ENCODE results near the gene XXYLT1.

The XXYLT1 gene

DNA sequence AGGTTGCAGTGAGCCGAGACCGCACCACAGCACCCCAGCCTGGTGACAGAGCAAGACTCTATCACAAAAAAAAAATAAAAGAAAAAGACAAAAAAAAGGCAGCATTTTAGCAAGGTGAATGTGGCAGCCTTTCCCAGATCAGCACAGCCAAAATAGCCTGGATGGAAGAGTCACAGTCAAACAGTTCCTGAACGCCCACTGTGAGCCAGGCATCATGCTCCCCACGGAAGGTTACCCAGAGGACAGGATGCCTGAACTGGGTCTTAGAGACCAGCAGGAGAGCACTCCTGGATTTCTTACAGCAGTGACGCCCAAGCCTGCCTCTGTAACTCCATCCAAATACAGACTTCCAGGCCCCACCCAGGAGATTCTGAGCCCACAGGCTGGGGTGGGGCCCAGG, 4.5 kb downstream of the XXYLT1 start:
- DNase-seq, result no peak

DNA sequence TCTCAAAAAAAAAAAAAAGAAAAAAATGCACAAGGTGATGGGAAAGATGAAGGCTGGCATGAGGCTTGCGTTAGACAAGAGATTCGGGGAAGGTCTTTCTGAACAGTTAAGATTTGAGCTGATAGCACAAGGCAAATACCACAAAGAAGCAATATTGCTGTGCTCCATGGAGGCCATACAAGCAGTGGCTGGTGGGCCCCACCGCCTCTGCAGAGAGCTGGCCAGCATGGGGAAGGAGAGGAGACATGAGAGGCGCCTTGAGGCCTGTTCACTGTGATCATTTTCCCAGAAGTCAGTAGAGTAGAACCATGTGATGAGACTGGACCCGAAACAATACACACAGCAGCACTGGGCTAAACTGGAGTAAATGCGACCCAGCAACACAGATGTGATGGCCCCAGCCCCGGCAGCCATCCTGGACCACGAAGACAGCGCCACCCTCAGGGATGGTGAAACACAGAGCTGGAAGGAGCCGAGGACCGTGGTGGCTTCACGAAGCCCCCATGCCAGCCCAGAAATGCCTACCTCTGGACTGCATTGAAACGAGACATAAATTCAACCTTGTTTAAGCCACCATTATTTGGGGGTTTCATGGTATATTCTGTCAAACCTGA, 5.5 kb downstream of the XXYLT1 start:
- DNase-seq, result no peak

DNA sequence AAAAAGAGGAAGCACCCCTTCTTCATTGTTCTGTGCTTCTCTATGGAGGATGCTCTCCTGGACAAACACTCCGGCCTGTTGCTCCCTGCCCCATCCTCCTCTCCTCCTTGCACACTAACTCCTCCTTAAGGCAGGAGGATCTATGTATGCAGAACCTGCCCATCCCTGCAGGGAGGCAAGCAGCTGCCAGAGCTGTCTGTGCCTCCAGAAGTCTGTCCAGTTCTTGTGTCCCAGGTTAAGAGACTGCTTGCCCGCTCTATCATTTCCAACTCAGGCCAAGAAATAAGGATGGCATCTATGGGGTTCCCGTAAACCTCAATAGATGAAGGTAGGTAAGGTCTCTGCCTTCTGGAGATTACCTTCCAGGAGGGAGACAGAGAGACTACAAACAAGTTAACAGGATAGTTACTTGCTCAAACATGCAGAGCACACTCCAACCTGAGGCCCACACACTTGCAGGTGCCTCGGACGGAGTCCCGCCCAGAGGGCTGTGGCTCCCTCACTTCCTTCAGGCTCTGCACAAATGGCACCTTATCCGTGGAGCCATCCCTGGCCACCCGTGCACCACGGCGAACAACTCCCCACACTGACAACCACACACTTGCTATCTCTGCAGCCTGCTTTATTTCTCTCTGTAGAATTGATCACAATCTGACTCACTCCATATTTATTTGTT, 6.9 kb downstream of the XXYLT1 start:
- DNase-seq, result no peak

DNA sequence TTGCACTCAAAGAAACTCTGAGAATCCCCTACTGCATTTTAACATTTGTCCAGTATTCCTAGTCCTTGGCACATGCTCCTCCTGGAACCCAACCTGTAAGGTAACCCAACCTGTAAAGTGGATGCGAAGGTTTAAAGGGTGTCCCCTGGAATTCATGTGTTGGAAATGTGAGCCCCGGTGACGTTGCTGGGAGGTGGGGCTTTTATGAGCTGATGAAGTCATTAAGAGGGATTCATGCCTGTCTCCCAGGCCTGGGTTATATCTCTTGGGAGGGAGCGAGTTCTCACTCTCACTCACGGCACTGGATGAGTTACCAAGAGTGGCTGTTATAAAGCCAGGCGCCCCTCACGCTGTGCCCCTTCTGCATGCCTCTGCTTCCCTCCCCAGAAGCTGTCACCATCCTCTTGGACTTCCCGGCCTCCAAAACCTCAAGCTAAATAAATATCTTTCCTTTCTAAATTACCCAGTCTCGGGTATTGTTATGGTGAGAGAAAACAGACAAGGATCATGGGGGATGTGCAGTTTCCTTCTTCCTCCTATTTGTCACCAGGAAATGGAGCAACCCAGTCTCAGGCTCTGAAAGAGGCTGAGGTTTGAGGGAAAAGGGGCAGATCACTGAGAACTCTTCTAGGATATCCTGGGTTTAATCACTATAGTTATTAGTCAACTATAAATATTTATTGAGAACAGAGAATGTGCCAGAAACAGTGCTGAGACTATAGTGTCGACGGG, 7.6 kb downstream of the XXYLT1 start:
- no peak for DNase-seq

DNA sequence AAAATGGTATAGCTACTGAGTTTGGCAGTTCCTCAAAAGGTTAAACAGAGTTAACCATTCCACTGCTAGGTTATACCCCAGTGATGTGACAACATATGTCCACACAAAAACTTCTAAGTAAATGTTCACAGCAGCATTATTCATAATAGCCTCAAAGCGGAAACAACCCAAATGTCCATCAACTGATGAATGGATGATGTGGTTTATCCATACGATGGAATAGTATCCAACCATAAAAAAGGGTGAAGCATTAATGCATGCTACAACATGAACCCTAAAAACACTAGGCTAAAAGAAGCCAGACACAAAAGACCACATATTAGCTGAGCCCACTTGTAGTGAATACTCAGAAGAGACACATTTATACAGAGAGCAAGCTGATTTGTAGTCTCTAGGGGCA, 9.0 kb downstream of the XXYLT1 start:
- no peak for DNase-seq

DNA sequence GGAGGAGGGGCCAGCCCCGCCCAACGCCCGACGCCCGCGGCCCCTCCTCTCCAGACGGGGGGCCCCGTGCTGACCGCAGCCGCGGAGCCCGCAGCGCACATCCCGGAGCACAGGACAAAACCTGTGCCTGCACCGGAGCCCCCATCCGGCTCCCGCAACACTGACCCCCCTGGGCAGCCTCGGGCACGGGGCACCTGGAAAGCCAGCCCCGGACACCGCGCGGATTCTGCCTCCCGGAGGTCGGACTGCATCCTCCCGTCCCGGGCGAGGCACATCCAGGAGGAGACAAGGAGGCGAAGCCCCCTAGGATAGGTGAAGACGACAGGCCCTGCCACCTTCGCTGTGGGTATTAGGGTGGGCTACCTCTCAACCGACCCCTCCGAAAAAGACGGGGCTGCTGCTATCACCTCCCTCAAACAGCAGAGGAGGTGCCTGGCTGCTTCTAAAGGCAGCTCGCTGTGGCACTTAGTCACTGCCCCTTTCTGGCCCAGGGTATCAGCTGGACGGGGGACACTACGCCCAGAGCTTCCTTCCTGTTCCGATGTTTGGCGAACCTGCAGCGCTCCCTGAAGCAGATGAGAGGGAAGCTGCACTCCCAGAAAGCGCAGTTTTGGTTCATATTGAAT, 10.6 kb downstream of the XXYLT1 start:
- DNase-seq, result peak; percentile 19 to 44

DNA sequence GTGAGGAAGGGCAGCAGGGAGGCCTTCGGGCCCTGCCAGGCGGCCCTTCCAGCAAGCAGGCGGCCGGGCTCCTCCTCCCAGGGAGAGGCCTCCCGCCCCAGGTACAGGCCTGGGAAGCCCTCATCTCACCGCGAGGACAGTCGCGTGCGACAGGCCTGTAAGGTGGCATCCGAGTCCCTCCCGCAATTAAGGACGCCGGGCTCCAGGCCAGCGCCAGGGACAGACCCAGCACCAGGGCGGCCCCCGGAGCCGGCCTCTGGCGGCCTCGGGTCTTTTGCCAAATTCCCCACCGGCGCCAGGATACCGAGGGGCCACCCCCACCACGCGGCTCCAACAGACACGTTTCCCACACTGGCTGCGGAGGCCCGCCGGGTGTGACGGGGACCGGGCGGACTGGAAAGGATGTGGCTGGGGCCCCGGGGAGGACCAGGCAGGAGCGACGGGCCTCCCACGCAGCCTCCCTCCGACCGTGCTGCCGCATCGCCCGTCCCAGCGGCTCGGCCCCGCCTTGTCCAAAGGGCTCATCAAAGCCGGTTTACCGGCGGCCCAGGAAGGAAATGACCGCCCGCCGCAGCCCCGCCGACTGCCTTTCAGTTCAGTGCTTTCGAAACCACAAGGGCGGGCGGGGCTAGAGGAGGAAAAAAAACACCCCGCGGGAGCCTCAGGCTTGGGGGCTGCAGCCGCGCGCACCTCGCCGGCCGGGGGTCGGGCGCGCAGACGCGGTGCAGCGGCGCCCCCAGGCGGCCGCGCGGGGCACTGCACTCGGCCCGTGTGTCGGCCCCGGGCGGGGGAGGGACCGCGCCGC, 11.3 kb downstream of the XXYLT1 start:
- DNase-seq, result peak; percentile 83 to 90

DNA sequence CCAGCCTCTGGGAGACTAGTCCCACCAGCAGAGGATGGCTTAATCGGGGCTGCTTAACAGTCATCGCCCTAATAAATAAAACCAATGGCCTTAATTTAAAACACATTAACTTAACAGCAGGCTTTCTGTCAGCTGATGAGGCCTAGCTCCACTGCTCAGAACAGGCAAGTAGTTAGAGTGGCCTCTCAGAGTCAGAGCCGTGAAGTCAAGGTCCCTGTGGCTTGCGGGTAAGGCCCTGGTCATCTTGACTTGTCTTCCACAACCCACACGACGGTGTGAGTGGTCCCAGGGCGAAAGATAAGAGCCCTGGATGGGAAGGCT, 11.8 kb downstream of the XXYLT1 start:
- no peak for DNase-seq

DNA sequence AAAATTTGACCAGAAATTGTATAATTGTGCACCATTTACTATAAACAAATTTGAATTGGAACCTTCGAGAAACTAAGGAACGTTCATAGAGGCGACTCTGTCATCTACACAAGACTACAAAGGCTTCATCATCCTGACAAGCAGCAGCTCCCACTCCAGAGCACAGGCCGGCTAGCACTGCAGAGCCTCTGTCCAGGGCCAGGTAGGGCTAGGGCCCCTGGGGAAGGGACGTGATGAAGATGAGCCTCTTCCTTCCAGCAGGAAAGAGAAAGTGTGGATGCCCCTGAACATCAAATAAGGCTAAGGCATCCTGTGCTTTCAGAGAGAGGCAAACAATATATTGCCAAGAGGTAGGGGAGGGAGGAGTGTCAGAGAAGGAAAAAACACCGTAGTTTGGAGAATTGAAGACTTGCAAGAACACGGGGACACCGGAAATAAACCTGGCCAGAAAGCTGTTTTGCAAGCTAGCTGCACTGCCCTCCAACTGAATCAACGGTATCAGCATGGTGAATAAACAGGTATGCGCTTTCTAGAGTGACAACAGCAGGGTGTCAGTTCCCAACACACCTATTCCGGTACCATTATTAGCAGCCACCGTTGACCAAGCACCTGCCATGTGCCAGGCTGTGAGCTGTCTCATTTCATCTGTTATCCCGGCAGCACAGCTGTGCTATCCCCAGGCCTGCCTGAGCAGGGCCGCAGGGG, 12.4 kb downstream of the XXYLT1 start:
- DNase-seq, result no peak

DNA sequence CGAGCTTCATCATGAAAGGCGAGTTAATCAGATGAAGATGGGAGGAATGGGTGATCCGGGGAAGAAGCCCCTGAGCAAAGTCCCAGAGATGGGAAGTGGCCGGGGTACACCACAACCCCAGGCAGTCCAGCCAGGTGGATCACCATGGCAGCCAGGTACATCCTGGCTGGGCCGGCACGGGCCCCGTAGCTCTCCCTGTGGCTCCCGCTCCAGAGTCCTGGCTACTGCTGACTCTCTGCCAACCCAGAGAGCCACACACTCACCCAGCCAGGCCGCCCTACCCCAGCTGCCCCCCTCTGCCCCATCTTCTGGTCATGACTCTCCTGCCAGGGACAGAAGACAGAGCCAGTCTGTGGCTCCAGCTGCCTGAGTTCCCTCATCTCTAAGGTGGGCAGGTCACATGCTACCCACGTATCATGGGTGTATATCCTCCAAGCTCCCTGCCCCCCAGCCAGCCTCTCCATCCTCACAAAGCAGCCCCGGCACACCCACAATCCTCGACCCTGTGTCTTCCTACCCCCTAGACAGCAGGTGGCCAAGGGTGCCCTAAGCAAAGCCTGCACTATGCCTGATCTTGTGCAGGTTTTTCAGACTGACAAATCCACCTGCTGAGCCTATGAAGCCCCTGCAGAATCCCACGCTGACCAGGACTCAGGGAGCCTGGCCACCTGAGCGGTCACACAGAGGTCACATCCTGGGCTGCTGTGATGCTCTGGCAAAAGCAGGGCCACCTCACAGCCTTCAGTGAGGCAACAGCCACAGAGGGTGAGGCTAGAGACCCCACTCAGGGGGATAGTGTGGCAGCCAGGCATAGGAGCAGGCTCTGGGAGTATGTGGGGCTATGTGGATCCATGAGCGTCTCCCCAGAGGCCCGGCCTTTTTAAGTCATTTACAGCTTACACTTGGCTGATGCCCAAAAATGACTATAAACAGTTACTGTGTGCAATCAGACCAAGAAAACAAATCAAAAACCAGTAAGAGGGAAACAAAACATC, 13.2 kb downstream of the XXYLT1 start:
- no peak for DNase-seq

DNA sequence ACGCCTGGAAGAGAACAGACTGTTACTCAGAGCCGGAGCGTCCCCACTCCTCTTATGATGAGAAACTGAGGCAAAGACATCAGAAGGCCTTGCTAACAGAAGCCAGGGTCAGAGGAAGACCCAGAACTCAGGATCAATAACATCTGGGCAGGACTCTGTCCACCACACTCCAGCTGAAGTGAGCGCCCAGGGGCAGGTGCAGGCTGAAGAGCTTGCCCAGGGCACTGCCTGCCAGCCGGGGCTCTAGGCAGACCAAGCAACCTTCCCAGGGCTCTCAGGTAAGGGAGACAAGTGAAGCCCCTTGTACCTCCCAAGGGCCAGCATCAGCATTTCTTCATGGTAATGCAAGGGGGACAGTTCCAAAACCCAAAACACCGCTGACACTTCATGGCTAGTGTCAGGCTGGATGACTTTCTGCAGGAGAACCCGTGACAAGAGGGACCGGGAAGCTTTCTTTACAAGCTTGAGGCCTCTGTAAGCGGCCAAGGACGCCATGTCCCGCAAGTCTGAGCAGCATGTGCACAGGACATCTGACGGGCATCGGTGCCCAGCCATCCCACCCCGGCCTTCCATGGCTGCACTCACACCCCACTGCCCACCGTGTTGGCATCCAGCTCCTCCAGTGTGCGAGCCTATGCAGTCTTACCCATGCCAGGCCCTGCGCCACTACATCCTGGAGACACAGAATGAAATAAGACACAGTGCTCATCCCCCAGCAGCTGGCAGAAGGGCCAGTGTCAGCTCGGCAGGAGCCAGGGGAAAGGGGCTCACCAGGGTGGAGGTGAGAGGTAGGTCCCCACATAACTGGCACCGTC, 14.1 kb downstream of the XXYLT1 start:
- DNase-seq, result no peak

DNA sequence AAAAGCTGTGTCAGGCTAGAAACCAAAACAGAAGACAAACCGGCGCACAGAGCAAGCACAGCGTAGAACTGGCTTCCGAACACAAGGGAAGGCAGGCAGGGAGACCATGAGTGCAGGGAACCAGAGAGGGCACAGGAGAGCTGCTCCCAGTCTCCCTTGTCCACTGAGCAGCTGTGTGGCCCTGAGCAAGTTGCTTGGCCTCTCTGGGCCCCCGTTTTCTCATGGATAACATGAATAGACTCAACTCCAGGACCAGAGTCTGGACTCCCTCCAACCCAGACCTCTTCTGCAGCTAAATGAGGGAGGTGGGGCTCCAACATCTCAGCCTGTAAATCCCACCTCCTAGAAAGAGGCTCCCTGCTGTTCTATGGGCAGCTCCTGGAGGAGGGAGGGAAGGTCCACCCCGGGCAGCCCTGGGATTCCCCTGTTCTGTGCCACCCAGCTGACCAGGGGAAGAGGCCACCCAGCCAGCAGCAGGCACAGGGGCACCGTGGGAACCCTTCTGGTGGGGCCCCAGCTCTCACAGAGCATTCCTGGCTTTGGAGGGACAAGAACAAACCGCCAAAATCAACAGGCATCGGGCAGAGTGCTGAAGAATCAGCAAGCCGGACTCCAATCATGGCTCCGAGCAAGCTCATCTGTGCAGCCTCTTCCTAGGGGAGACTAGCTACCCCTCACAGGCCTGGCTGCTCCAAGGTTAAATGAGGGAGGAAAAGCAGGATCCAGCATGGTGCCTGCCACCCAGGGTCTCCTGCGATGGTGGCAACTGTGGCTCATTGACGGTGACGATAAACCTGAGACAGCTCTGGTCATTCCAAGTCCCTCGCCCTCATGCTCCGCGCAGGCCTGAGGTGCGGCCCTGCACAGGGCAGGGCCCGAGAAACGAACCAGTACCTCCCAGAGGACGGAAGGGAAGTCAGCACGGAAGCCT, 15.1 kb downstream of the XXYLT1 start:
- no peak for DNase-seq

DNA sequence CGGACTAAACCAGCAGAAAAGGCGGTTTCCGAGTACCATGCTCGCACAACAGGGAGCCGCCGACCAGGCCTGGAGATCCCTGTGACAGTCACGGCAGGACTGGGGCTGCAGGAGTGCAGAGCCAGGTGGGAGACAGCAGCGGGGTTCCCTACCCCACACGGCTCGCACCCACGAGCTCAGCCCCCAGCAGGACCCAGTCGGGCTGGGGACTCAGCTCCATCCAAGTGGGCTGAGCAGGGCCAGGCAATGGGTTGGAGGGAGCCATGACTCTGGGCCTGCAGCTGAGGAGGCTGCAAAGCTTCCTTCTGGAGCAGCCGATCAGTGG, 15.8 kb downstream of the XXYLT1 start:
- DNase-seq, result no peak

DNA sequence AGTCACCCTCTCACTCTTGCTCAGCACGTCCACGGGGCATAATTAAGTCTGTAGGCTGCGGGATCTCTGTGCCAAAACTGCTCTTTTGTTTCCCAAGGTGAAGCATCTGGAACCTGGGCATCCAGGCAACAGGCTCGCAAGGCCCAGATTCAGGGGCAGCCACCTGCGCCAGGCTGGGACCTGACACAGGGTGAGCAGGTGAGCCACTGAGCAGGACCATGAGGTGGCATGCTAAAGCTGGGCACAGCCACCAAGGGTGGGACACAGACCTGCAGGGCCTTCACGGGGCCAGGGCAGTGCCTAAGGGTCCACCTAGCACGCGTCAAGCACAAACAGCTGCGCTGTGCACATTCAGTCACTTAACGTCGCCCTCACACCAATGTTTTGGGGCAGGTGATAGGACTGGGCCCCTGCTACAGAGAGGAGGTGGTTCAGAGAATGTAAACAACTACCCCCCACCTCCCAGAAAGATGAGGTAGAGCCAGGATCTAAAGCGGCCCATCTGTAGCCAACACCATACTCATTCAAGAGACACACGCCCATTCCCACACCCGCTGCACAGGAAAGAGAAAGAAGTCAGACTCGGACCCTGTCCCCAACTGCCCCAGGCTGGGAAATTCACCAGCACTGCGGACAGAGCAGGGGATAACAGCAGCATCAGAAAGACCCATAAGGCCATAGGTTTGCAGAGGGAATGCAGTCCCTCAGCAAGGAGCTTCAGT, 16.3 kb downstream of the XXYLT1 start:
- DNase-seq, result no peak

DNA sequence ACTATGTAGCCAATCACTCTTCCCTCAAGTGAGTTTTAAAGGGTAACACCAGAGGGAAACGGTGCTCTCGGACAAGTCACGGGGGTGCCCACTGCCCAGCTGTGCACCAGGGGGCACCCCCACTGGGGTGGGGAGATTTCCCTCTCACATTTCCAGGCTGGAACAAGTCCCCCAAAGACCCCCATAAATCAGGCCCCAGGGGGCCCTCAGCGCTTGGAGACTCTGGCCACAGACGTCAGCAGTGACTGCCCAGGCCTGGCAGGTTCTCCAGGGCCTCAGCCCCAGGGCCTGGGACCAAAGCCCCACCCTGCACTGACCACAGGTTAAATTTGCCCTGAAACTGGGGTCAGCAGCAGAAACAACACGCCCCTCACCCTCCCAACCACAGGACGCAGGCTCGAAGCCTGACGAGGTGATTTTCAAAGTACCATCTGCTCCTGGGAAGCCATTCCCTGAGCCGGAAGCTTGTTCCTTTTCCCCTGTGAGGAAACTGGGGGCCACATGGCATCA, 17.0 kb downstream of the XXYLT1 start:
- no peak for DNase-seq

DNA sequence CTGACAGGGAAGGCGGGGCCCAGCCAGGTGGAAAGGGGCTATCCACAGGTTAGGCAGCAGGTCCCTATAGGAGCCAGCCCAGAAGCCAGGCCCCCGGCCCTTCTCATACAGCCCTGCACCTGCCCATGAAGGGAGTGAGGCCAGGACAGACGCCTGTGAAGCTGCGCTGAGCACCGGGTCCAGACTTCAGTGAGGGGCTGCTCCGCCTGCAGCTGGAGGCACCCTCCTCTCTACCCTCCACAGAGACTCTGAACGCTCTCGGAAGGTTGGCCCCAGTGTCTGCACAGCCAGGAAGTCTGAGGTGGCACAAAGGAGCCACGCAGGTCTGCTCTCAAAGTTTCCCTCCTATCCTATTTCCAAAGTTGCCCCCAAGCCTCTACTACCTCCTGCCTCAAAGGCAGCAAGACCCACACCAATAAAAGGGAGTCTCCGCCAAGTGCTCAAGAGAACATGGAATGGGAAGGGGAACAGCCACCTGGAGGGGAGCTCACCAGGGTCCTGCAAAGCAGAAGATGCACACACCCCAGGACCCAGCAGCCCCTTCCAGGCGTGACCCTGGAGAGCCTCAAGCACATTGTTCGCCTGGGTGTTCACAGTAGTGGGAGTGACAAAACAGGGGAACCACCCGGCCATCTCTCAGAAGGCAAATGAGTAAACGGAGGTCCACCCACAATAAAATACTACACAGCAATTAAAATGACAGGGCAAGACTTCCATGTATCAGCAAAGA, 19.5 kb downstream of the XXYLT1 start:
- DNase-seq, result peak; percentile 28 to 31

DNA sequence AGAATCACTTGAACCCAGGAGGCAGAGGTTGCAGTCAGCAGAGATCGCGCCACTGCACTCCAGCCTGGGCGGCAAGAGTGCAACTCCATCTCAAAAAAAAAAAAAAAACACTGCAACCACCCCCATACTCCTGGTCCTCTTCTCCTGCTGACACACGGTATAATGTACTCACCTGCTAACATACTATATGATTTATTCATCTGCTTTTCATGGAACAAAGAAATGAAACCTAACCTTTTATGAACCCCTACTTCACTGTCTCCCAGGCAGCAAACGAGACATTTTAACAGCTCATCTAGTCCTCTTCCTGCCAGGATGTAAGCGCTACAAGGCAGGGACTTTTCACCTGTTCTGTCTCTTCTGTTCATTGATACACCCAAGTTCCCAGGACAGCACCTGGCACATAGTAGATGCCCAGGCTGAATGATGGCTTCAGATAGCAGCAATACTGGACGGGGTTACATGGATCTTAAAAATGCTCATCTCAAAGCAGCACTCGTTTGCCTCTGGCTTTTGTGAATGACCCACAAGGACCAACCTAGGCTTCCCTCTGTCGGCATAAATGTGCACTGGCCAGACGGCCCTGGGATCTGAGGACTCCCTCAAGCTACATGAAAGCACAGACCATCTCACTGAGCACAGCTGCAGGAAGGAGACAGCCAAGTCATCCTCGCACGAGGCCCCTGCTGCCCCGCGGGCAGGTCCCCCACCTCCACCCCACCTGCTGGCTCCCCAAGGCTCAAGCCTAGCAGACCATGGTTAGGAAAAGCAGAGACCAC, 20.3 kb downstream of the XXYLT1 start:
- no peak for DNase-seq
